K562 (cell line): ENCODE measurements around the gene PPM1E. TPM values are rescaled to one million over a fixed set of nuclear protein-coding genes. Genes with fewer than 3 reads are reported as not detected.

Source experiments
- ATAC-seq: fragments of 200-7000 bp; cut with Tn5 transposase; 3 replicates; pipeline ENCODE4 v1.9.1; 2020; ENCODE audit warnings: moderate library complexity
- BruUV-seq: library from RNA; stranded (reverse); fragments of 400-500 nt; replicated peaks from 2 replicates; lab custom pipeline; 2021; lab: Mats Ljungman, UMichigan
- CTCF ChIA-PET: fragments of 300-600 bp; formaldehyde crosslinking; extraction: SDS; loops from one replicate; lab custom pipeline; 2021; ENCODE audit warnings: low intra/inter-chr PET ratio; lab: Yijun Ruan, JAX
- POLR2A ChIA-PET: fragments of 300-600, 350-650 bp; sonication (Branson Sonifier 250); formaldehyde crosslinking; extraction: SDS; loops from one replicate; lab custom pipeline; 2021; ENCODE audit warnings: antibody characterized with exemption, inconsistent platforms; lab: Yijun Ruan, JAX
- DNase-seq, 4 experiments: peaks; one replicate each; pipeline versions ENCODE4 v3.0.0 to v3.0.0-alpha.2; 2011 to 2018; ENCODE audit warnings: low spot score in 3 of 4, mixed read lengths in 3 of 4; ENCODE audit errors: extremely low read depth in 1 of 4
- FAIRE-seq: peaks from 2 replicates; lab custom pipeline; 2011; peaks lifted over from hg19 to GRCh38; lab: Jason Lieb, UNC
- H2AFZ ChIP-seq: 2 replicates; pipeline ENCODE4 v1.6.0; 2011; ENCODE audit warnings: low read depth, low read length, control low read depth, inconsistent platforms
- H3K27ac ChIP-seq: fragments of 200-600 bp; 3 replicates; pipeline ENCODE4 v1.8.0; 2011; ENCODE audit warnings: low read depth, mild to moderate bottlenecking, control low read depth, inconsistent platforms, low read length, moderate library complexity, mixed read lengths; ENCODE audit errors: extremely low read depth
- H3K27me3 ChIP-seq, 2 experiments: fragments of 300-600 bp in 1 of 2; 2 replicates in 1 of 2; 3 replicates in 1 of 2; pipeline versions ENCODE4 v1.6.0 to v1.8.0; 2011; ENCODE audit warnings: inconsistent platforms in 2 of 2, low read length in 2 of 2, mild to moderate bottlenecking in 1 of 2, mixed read lengths in 1 of 2, moderate library complexity in 1 of 2; ENCODE audit not compliant: control insufficient read depth in 2 of 2, insufficient read depth in 2 of 2
- H3K36me3 ChIP-seq: fragments of 300-600 bp; 3 replicates; pipeline ENCODE4 v1.8.0; 2011; ENCODE audit warnings: mild to moderate bottlenecking, low read length, inconsistent platforms; ENCODE audit not compliant: control insufficient read depth, insufficient read depth
- H3K4me1 ChIP-seq, 2 experiments: fragments of 200-600 bp in 1 of 2; replicated peaks in 1 of 2; 2 replicates in 1 of 2; 3 replicates in 1 of 2; pipeline versions ENCODE4 v1.5.1 to v1.8.0; 2011; ENCODE audit warnings: inconsistent platforms in 2 of 2, low read length in 2 of 2, mild to moderate bottlenecking in 1 of 2, mixed read lengths in 1 of 2, moderate library complexity in 1 of 2; ENCODE audit not compliant: control insufficient read depth in 2 of 2, insufficient read depth in 2 of 2
- H3K4me2 ChIP-seq: 2 replicates; pipeline ENCODE4 v1.6.1; 2011; ENCODE audit warnings: low read length, control low read depth, inconsistent platforms, mixed read lengths; ENCODE audit not compliant: insufficient read depth
- H3K4me3 ChIP-seq: fragments of 200-600 bp; sonication (generic), shearing (Covaris generic); 2 replicates; pipeline ENCODE4 v1.5.1; 2016; ENCODE audit warnings: control low read depth, inconsistent platforms
- H3K79me2 ChIP-seq: fragments of 200-600 bp; 3 replicates; pipeline ENCODE4 v1.8.0; 2011; ENCODE audit warnings: low read length, inconsistent platforms; ENCODE audit not compliant: control insufficient read depth, insufficient read depth
- H3K9ac ChIP-seq, 2 experiments: 2 replicates each; pipeline versions ENCODE4 v1.6.0 to v1.6.1; 2011; ENCODE audit warnings: low read depth in 2 of 2, low read length in 2 of 2, control low read depth in 1 of 2, inconsistent platforms in 1 of 2, mild to moderate bottlenecking in 1 of 2, mixed read lengths in 1 of 2; ENCODE audit not compliant: insufficient read depth in 1 of 2
- H3K9me1 ChIP-seq: one replicate; pipeline ENCODE4 v1.6.0; 2011; ENCODE audit warnings: inconsistent platforms, mild to moderate bottlenecking, low read length, moderate library complexity; ENCODE audit not compliant: control insufficient read depth, insufficient read depth
- H3K9me3 ChIP-seq: replicated peaks from 2 replicates; pipeline ENCODE4 v1.5.1; 2011; ENCODE audit warnings: low read depth, low read length, inconsistent platforms; ENCODE audit not compliant: control insufficient read depth, insufficient read depth
- H4K20me1 ChIP-seq: replicated peaks from 2 replicates; pipeline ENCODE4 v1.6.1; 2011; ENCODE audit warnings: low read length, inconsistent platforms, mixed read lengths; ENCODE audit not compliant: control insufficient read depth, insufficient read depth
- ATF1 ChIP-seq, 2 experiments: fragments of 450-650 bp in 1 of 2; IDR thresholded peaks; 2 replicates each; pipeline ENCODE4 v1.6.1; 2016; ENCODE audit warnings: missing compliant biosample characterization in 1 of 2, missing genetic modification characterization in 1 of 2
- CEBPG ChIP-seq, 3 experiments: fragments of 200-800 bp in 1 of 3; sonication (Bioruptor generic) in 1 of 3; sonication (generic) in 1 of 3; formaldehyde crosslinking in 1 of 3; IDR thresholded peaks in 2 of 3; conservative IDR thresholded peaks in 1 of 3; 2 replicates each; pipeline versions ENCODE4 v1.6.1 to v1.8.0; 2016 to 2022; ENCODE audit warnings: missing compliant biosample characterization in 2 of 3, missing genetic modification characterization in 2 of 3, mild to moderate bottlenecking in 1 of 3, missing genetic modification reagents in 1 of 3
- EHMT2 ChIP-seq: fragments of 450-650 bp; IDR thresholded peaks from 2 replicates; pipeline ENCODE4 v1.6.1; 2018; ENCODE audit warnings: antibody characterized with exemption
- MCM7 ChIP-seq, 2 experiments: fragments of 450-650 bp; IDR thresholded peaks; 2 replicates each; pipeline ENCODE4 v1.6.1; 2016 to 2018
- RAD21 ChIP-seq, 2 experiments: fragments of 250-450 bp in 1 of 2; fragments of 450-650 bp in 1 of 2; sonication (Bioruptor Pico) in 1 of 2; formaldehyde crosslinking in 1 of 2; IDR thresholded peaks in 1 of 2; conservative IDR thresholded peaks in 1 of 2; 2 replicates each; pipeline versions ENCODE4 v1.4.0 to v1.8.0; 2020 to 2022; ENCODE audit warnings: mild to moderate bottlenecking in 2 of 2, moderate library complexity in 1 of 2
- SETDB1 ChIP-seq: IDR thresholded peaks from one replicate; pipeline ENCODE4 v1.6.1; 2012; ENCODE audit warnings: low read length, control low read depth, inconsistent platforms
- STAG1 ChIP-seq: sonication (generic); formaldehyde crosslinking; IDR thresholded peaks from 2 replicates; pipeline ENCODE4 v1.5.0; 2020; ENCODE audit warnings: missing genetic modification reagents, borderline replicate concordance
- ZNF146 ChIP-seq: IDR thresholded peaks from one replicate; pipeline ENCODE4 v1.6.1; 2018; ENCODE audit warnings: missing compliant biosample characterization; ENCODE audit not compliant: unreplicated experiment
- ZNF551 ChIP-seq: fragments of 250-450 bp; sonication (Bioruptor Pico); IDR thresholded peaks from 2 replicates; pipeline ENCODE4 v1.5.0; 2021; ENCODE audit warnings: mild to moderate bottlenecking, moderate library complexity
- ZNF644 ChIP-seq: fragments of 200-800 bp; sonication (Bioruptor generic); IDR thresholded peaks from 2 replicates; pipeline ENCODE4 v1.6.1; 2016; ENCODE audit warnings: low read depth, missing genetic modification characterization, missing compliant biosample characterization
- ZNF707 ChIP-seq: fragments of 250-450 bp; sonication (Bioruptor Pico); conservative IDR thresholded peaks from 2 replicates; pipeline ENCODE4 v1.8.0; 2022; ENCODE audit warnings: inconsistent platforms, mild to moderate bottlenecking, moderate library complexity
- ZNF830 ChIP-seq: fragments of 250-450 bp; sonication (Bioruptor Pico); IDR thresholded peaks from 2 replicates; pipeline ENCODE4 v1.5.0; 2021; ENCODE audit warnings: mild to moderate bottlenecking
- WGBS: fragments of 100-300 bp; shearing (Covaris generic); methylation state at CpG from one replicate; pipeline ENCODE4 v1.1.6; 2016; ENCODE audit warnings: low coverage, mixed read lengths; ENCODE audit not compliant: insufficient coverage; ENCODE audit errors: missing lambda C conversion rate; 5-methylcytosine and 5-hydroxymethylcytosine counted together
- in situ Hi-C: fragments of 300-500 bp; cut with MboI; formaldehyde crosslinking; loops from 4 replicates; pipeline ENCODE4 v1.15.0; 2018; ENCODE audit warnings: inconsistent platforms, mixed read lengths
- intact Hi-C: fragments of 100-400 bp; cut with micrococcal nuclease; formaldehyde crosslinking; loops from 2 replicates; pipeline ENCODE4 v1.14.2; 2022
- polyA plus RNA-seq, 8 experiments: library from polyadenylated mRNA; depleted of rRNA in 4 of 8; stranded (reverse) in 5 of 8; unstranded in 3 of 8; fragments of >200 nt; fragmentation: Nextera tagmentation in 2 of 8; fragmentation: Illumina TruSeq in 1 of 8; extraction: Ambion mirVana in 2 of 8; extraction: Trizol in 1 of 8; gene quantifications; 2 replicates each; pipeline versions ENCODE4 v1.2.1 to v1.2.3, GENCODE V29; 2011 to 2014; ENCODE audit warnings: inconsistent platforms in 1 of 8, missing spikeins in 1 of 8
- total RNA-seq, 7 experiments: library from RNA; depleted of rRNA in 6 of 7; stranded (reverse); fragments of >200 nt in 6 of 7; fragmentation: Illumina TruSeq in 2 of 7; extraction: Trizol in 2 of 7; gene quantifications; 2 replicates each; pipeline versions ENCODE4 v1.2.1 to v1.2.3, GENCODE V29; 2011 to 2021; ENCODE audit warnings: low replicate concordance in 1 of 7
- TF ChIP-seq, protein P1 (sequence below): fragments of 450-650 bp; conservative IDR thresholded peaks from 2 replicates; pipeline ENCODE4 v1.6.1; 2016; ENCODE audit warnings: missing genetic modification characterization, low read depth, mild to moderate bottlenecking, missing compliant biosample characterization, moderate library complexity
- TF ChIP-seq, protein P2 (sequence below): fragments of 450-650 bp; formaldehyde crosslinking; IDR thresholded peaks from 2 replicates; pipeline ENCODE4 v1.4.0; 2020; ENCODE audit warnings: mild to moderate bottlenecking, moderate library complexity
- TF ChIP-seq, protein P3 (sequence below), 2 experiments: IDR thresholded peaks in 1 of 2; conservative IDR thresholded peaks in 1 of 2; 2 replicates each; pipeline ENCODE4 v1.6.1; 2016; ENCODE audit warnings: low read depth in 2 of 2, mild to moderate bottlenecking in 1 of 2, missing compliant biosample characterization in 1 of 2, missing genetic modification characterization in 1 of 2, moderate library complexity in 1 of 2
- TF ChIP-seq, protein P4 (sequence below): sonication (generic); formaldehyde crosslinking; IDR thresholded peaks from 2 replicates; pipeline ENCODE4 v1.8.0; 2022; ENCODE audit warnings: mild to moderate bottlenecking, low read depth, missing genetic modification reagents

The PPM1E gene
- total and polyA plus RNA-seq, 9 of the 15 experiments (the other 6 are each of a cell fraction or from before 2014, with no cell fraction given) = 1.0 to 5.7 (median 4.7) TPM

DNA sequence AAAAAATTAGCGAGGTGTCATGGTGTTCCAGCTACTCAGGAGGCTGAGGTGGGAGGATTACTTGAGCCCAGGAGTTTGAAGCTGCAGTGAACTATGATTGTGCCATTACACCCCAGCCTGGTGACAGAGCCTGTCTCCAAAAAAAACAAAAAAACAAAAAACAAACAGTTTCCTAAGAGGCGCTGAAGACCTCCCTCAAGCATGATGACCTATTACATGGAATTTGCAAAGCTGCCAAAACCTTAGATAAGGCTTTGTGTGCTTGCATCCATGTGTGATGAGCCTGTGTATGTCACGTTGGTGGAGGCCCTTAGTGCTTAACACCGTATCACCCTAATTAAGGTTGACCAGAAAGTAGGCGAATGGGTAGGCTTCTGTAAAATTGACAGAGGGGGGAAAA lies 143.5 kb downstream of the PPM1E start:
- no peaks in the 10 kb centered on the region for H3K27me3 ChIP-seq
- H3K27ac ChIP-seq = no peak overlapping the region
- intact Hi-C loops (no loop called here), in situ Hi-C loops (no loop called here)
- no peaks in the 10 kb centered on the region for H3K9me1 ChIP-seq
- no peak overlapping the region for H3K9ac ChIP-seq
- CTCF ChIA-PET = no interaction called here
- POLR2A ChIA-PET = interaction anchor here (0.5 to 1.0 kb wide), 2 partner anchors 9 to 28 kb away, joined by 3 read pairs; no protein-coding TSS in a partner anchor
- no peak for DNase-seq
- no TSS peak for BruUV-seq
- no peaks in the 10 kb centered on the region for H3K79me2 ChIP-seq
- no peak for FAIRE-seq
- H2AFZ ChIP-seq = no peak overlapping the region
- H3K4me3 ChIP-seq = no peak overlapping the region
- no peak overlapping the region for H3K4me2 ChIP-seq
- WGBS = 20% methylated on average over 5 of the region's 5 CpGs
- no peaks in the 10 kb centered on the region for H4K20me1 ChIP-seq
- no peaks in the 10 kb centered on the region for H3K4me1 ChIP-seq
- ATAC-seq = no peak
- no peaks in the 10 kb centered on the region for H3K36me3 ChIP-seq
- no peaks in the 10 kb centered on the region for H3K9me3 ChIP-seq
- TF ChIP-seq, protein P1, sequence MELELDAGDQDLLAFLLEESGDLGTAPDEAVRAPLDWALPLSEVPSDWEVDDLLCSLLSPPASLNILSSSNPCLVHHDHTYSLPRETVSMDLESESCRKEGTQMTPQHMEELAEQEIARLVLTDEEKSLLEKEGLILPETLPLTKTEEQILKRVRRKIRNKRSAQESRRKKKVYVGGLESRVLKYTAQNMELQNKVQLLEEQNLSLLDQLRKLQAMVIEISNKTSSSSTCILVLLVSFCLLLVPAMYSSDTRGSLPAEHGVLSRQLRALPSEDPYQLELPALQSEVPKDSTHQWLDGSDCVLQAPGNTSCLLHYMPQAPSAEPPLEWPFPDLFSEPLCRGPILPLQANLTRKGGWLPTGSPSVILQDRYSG (tag) = no peak
- no peak for TF ChIP-seq EHMT2
- TF ChIP-seq ZNF551 (CRISPR knock-in tag) = no peak
- TF ChIP-seq ZNF644 (tag) = no peak
- TF ChIP-seq CEBPG (CRISPR knock-in tag; IDR thresholded peaks at IDR 0.05) = no peak
- no peak for TF ChIP-seq CEBPG (tag; conservative IDR thresholded peaks at IDR 0.05 in 1 of 2, IDR thresholded peaks at IDR 0.05 in 1 of 2)
- TF ChIP-seq, protein P2, sequence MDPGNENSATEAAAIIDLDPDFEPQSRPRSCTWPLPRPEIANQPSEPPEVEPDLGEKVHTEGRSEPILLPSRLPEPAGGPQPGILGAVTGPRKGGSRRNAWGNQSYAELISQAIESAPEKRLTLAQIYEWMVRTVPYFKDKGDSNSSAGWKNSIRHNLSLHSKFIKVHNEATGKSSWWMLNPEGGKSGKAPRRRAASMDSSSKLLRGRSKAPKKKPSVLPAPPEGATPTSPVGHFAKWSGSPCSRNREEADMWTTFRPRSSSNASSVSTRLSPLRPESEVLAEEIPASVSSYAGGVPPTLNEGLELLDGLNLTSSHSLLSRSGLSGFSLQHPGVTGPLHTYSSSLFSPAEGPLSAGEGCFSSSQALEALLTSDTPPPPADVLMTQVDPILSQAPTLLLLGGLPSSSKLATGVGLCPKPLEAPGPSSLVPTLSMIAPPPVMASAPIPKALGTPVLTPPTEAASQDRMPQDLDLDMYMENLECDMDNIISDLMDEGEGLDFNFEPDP (CRISPR knock-in tag) = no peak
- TF ChIP-seq ZNF707 (CRISPR knock-in tag) = no peak
- TF ChIP-seq, protein P3, sequence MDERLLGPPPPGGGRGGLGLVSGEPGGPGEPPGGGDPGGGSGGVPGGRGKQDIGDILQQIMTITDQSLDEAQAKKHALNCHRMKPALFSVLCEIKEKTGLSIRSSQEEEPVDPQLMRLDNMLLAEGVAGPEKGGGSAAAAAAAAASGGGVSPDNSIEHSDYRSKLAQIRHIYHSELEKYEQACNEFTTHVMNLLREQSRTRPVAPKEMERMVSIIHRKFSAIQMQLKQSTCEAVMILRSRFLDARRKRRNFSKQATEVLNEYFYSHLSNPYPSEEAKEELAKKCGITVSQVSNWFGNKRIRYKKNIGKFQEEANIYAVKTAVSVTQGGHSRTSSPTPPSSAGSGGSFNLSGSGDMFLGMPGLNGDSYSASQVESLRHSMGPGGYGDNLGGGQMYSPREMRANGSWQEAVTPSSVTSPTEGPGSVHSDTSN (CRISPR knock-in tag; IDR thresholded peaks at IDR 0.05; ENCODE audit: low read depth) = no peak
- TF ChIP-seq, protein P3 (tag; conservative IDR thresholded peaks at IDR 0.05; ENCODE audit: low read depth) = no peak
- TF ChIP-seq STAG1 (CRISPR knock-in tag) = no peak
- TF ChIP-seq MCM7 (IDR thresholded peaks at IDR 0.05) = no peak
- TF ChIP-seq, protein P4, sequence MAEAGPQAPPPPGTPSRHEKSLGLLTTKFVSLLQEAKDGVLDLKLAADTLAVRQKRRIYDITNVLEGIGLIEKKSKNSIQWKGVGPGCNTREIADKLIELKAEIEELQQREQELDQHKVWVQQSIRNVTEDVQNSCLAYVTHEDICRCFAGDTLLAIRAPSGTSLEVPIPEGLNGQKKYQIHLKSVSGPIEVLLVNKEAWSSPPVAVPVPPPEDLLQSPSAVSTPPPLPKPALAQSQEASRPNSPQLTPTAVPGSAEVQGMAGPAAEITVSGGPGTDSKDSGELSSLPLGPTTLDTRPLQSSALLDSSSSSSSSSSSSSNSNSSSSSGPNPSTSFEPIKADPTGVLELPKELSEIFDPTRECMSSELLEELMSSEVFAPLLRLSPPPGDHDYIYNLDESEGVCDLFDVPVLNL (CRISPR knock-in tag) = no peak
- TF ChIP-seq RAD21 (CRISPR knock-in tag; conservative IDR thresholded peaks at IDR 0.05 in 1 of 2, IDR thresholded peaks at IDR 0.05 in 1 of 2) = no peak
- no peak for TF ChIP-seq SETDB1
- TF ChIP-seq ZNF830 (CRISPR knock-in tag) = no peak
- TF ChIP-seq ZNF146 (CRISPR knock-in tag) = no peak
- no peak for TF ChIP-seq ATF1 (CRISPR knock-in tag; IDR thresholded peaks at IDR 0.05)
- no peak for TF ChIP-seq ATF1 (tag; IDR thresholded peaks at IDR 0.05)
